NCI-H2227 (cell line): ENCODE results near the gene TSN.
"Not testable (repeated sequence)": the region's sequence is repeated elsewhere in the genome, so short reads cannot be mapped to it uniquely, and the experiment has no call there.

Source experiments
- DNase-seq: peaks from one replicate; lab custom pipeline; 2025; ENCODE audit not compliant: unreplicated experiment; lab: John Stamatoyannopoulos, UW

TSN gene

DNA sequence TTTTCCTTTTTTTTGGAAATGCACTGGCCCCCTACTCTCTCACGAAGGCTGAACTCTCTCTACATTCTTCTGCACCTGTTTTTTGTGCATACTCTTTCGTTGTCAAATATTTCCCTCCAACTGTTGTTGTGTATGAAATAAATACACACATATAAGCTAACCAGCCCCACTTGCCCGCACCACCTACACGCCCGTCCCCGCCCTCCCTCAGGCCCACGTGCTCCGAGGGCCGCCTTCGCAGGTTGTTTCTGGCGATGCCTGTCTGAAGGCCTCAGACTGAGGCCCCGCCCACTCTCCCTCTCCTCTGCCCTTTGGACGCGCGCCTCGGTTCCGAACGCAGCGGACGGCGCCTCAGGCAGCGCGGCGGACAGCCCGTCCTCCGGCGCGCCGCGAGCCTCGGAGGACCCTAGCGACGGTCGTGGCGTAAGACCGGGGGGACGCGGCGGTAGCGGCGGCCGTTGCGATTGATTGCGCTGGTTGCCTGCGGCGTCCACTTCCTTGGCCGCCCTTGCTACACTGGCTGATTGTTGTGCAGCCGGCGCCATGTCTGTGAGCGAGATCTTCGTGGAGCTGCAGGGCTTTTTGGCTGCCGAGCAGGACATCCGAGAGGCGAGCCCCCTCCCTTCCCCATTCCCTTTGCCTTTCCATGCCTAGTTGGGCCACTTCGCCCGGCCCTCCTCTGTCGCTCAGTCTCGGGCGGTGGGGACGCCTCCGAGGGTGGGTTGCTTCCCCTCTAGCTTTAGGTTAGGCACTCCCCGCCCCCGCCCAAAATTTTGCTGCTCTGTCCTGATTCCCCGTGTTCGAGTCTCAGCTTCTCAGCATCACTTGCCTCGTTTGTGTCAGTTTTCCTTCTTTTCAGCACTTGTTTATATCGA is at the start of gene TSN:
TSN (plus strand) TSS at position 415 of the 875 bp plus-strand sequence; CDS start at position 544, 129 bp downstream.
- DNase-seq, result peak; percentile 99

DNA sequence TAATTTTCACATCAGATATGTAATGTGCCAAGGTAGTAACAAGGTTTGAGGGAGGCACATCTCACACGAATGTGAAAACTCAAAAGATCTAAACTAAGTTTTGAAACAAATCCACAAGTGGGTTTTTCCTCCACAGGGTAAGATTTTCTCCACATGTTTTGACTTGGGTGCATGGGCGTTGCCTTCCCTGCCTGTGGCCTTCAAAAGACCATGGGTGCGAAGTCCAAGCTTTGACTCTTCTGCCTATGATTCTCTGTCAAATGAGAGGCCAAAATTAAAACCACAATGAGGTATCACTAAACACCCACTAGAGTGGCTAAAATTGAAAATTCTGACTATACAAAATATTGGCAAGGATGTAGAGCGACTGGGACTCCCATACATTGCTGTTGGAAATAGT is 49.5 kb upstream of the TSN start:
- DNase-seq, result no peak

DNA sequence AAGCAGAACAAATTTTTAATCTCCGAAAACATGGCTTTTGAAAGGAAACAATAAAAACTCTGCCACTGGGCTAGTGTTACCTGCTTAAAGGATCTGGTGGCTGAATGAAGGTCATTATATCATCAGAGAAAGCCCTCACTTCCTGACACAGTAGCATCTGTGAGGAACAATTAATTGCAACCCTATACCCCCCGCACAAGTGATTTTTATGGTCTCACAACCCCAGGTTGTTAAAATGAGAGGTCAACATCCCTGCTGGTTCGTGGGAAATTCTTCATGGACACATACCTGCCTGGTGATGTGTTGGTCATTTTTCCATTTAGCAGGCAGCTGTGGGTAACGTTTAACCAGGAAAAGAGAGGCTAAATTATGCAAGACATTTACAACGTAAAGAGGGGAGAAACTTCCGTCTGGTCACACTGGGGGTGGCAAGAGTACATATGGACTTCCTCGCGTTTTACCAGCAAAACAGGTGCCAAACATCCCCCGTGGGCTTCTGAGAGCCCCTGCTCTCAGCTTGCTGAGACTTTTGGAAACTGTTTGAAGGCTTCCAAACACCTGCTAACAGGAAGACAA is 48.0 kb upstream of the TSN start:
- DNase-seq, result no peak

DNA sequence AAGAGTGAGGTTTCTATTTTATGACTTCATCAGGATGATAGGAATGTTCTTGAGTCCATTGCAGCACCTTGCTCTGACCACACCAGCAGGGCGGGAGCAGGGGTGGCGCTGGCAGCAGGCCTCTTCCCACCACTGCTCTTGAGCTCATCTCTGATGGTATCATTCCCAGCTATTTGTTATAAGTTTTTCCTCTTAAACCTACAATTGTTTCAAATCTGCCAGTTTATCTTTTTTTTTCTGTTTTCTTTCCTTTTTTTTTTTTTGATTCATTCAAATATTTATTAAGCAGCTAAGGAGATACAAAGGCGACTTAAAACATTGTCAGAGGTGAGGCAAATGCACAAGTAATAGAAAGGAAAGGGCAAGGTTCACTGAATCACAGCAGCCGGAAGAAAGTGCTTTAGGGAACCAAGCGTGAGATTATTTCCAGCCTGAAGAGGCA is 47.5 kb upstream of the TSN start:
- no peak for DNase-seq

DNA sequence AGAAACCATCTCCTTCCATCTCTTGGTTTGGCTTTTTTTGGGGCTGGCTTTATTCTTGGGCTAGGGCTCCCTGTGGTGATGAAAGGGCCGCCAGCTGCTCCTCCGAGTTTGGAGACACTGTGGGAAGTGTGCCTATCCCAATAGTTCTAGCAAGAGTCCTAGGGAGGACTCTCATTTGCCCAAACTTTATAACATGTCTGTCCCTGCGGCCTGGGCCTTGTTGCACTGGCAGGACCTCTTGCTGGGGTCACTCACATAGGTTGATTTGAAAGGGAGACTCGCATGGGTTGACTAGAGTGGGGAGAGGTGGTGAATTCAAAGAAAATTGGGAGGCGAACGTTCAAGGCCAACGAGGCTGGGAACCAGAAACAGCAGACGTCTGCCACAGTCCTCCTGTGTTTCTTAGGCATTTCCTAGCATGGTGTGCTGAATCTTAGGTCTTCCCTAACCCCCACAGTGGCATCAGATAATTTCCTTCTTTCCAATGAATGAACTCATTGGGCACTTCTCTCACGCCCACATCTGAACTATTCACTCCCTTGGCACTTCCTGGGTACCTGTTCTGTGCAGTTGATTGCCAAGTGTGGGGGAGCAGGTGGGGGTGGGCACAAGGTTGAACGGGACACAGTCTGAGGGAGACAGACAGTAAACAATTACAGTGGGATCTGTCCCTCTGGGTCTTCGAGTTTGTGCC is 45.5 kb upstream of the TSN start:
- no peak for DNase-seq

DNA sequence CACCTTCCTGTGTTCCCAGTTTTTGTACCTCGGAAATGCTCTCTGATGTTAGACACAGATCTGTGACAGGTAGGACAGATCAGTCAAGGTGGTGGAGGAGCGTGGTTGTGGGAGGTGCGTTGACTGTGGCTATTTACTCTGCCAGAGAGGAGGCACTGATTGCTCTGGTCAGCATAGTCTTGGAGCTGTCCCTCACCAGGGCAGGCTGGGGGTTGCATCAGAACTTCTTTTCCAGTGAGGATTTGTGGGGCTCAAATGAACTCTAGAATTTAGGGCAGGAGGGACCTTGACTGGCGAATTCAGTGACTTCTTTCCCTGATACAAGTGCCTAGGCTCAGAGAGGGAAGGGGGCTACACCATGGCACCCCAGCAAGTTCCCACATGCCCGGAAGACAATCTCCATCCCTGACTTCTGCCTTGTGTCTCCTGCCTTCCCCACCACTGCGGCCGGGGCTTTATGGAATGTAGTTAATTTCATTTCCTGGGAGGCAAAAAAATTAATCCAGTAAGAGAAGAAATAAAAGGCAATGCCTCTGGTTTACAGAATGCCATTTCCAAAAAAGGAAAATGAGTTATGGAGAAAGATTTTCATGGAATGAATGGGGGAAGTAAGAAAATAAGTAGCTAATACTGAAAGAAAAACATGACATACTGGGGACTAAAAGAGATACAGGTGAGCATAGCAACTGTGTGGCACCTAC is 44.8 kb upstream of the TSN start:
- DNase-seq, result no peak

DNA sequence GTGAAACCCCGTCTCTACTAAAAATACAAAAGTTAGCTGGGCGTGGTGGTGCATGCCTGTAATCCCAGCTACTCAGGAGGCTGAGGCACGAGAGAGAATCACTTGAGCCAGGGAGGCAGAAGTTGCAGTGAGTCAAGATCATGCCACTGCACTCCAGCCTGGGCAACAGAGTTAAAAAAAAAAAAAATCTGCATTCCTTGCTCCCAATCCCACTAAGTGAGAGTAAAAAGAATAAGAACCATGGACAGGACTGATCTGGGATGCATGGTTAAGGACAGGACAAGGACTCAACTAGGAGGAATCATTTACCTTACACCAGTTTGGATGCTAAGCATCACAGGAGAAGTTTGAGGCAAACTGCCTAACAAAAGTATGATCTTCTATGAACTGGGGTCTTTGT is 44.0 kb upstream of the TSN start:
- not testable (repeated sequence) for DNase-seq

DNA sequence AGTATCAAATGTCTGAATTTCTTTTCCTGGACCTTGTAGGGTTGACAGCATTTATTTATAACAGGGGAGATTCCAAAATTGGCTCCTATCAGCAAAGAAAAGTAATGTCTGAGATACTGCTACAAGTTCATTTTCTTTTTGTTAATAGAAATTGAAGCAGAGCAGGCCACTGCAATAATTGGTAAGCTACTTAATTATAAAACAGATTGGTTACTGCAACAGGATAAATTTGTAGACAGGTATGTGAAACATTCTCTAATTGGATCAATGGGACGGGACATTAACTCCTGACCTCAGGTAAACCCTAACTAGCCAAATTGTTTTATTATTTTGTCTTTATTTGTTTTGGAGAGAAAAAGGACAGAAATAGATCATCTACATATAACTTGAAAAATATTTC is 39.3 kb upstream of the TSN start:
- no peak for DNase-seq

DNA sequence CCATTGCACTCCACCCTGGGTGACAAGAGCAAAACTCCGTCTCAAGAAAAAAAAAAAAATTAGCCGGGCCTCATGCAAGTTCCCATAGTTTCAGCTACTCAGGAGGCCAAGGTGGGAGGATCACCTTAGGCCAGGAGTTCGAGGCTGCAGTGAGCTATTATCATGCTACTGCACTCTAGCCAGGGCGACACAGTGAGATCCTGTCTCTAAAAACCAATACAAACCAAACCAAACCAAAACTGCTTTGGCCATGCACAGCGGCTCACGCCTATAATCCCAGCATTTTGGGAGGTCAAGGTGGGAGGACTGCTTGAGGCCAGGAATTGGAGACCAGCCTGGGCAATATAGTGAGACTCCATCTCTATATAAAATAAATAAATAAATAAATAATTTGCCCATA is 37.9 kb upstream of the TSN start:
- DNase-seq, result no peak

DNA sequence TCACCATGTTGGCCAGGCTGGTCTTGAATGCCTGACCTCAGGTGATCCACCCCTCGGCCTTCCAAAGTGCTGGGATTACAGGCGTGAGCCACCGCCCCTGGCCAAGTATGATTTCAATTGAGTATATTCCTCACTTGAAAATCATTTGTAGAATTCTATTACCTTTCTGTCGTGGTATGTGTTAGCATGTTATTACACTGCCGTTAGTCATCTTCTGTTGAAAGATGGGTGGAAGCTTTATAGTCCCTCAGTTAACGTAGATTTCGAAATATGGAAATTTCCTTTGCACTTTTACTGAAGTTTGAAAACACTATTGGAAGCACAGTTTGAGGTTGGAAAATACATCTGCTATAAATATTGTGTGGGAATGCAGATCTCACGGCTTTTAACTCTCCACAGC is 33.5 kb upstream of the TSN start:
- DNase-seq, result no peak

DNA sequence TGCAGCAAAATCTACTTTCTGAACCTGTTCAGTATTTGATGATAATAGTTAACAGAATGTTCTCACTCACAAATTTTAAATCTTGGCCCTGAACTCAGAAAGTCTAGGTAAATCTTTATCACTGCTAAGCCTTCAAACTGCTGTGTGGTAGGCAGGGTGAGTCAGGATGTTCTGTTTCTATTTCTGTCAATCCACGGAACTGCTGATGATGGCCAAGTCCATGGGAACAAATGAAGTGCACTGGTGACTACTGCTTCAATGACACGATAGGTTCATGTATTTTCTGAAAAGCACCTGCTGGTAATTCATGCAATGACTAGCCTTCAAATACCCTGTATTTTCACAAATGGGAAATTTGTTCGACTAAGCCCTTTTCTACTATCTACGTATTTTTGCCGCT is 33.0 kb upstream of the TSN start:
- no peak for DNase-seq

DNA sequence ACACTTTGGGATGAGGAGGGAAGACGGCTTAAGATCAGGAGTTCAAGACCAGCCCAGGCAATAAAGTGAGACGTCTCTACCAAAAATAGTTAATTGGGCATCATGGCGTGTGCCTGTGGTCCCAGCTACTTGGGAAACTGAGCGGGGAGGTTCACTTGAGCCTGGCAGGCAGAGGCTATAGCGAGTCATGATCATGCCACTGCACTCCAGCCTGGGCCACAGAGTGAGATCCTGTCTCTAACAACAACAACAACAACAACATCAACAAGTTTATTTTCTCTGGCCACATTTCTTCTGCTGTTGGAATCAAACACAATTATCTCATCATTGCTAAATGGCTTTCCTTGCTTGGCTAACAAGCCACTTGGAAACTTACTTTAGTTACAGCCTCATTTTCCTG is 32.1 kb upstream of the TSN start:
- no peak for DNase-seq

DNA sequence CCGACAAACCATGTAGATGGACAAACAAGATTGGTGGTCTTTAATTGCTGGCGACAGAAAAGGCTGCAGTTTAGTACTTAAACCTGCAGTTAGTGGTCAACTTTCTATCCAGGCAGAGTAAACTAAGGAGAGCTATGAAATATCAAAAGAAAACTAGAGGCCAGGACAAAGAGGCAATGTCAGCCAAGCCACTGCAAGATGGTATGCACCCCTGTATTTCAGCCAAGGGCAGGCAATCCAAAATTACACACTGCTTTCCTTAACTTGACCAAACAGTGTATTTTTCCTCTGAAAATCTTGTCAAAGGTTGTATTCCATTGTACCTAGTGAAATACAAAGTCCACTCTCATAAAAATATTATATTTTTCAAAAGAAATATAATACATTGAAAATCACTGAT is 28.1 kb upstream of the TSN start:
- no peak for DNase-seq

DNA sequence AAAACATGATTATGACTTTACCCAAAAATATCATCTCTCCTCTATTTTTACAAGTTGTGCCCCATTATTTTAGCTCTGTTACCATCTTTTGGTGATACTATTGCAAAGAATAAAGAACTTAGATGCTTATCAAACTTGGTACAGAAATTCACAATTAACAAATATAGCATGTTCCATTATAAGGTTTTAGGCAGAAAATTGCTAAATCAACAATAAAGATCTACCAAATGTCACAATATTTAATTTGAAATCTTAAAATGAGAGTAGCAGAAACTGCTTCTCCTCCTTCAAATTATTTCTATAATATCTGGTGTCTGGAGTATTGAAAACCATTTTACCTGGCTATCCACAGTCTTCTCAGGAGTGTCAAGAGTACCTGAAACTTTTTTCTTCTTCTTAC is 27.5 kb upstream of the TSN start:
- DNase-seq, result no peak

DNA sequence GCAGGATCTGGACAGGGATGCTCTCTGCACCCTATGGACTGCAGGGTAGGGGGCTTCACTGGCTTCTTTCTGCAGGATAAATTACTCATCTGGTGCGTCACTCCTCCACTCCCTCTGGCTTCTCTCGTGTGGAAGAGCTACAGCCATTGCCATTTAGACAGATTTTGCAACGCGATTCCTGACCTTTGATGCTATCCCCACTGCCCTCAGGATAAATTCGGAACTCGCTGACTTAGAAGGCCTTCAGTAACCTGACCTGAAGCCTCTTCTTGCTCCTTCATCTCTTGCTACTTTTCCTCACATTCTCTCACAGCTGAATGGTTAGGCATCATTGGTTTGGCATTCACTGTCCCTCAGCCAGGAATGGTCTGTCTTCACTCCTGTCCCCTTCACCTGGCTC is 24.1 kb upstream of the TSN start:
- DNase-seq, result no peak

DNA sequence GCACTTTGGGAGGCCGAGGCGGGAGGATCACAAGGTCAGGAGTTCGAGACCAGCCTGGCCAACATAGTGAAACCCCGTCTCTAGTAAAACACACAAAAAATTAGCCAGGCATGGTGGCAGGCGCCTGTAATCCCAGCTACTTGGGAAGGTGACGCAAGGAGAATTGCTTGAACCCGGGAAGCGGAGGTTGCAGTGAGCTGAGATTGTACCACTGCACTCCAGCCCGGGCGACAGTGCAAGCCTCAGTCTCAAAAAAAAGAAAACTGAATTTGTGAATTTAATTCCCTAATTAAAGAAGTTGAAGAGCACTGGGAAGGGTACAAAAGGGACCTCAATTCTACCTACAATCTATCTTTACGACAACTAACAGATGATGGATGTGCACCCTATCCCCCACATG is 20.9 kb upstream of the TSN start:
- not testable (repeated sequence) for DNase-seq

DNA sequence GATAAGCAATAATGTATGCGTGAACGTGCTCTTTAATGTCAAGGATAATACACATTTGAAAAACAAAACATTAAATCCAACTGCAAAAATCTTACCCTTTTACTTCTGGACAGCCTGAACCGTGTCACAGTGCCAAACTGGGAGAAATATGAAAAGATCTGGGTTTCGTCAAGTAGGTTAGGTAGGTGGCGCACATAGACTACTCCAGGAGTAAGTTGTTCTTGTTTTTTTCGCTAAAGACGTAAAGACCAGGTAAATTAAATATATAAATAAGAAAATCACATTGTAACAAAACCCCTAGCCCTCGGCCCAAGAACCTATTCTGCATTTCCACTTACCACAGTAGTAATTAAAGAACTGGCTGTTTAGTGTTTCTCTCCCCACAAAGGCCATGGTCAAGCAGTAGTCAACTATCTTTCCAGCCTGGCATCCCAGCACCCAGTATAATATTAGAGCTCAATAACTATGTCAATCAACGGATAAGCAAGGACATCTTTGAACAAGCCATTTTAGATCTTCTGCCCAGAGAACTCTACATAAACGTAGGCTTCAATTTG is 19.9 kb upstream of the TSN start:
- DNase-seq, result no peak

DNA sequence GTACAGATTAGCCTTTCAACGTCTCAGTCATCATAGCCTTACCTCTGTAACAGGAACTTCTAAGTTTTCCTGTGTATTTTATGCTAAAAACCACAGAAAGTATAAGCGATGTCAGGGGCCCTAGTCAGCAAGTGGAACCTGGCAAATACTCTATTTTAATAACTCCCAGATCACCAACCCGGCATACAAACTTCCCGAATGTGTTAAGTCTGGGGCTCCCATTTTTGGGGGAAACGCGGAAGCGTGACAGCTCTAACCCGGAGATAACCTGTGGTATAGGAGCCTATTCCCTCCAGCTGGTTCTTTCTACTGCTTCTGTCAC is 19.4 kb upstream of the TSN start:
- no peak for DNase-seq

DNA sequence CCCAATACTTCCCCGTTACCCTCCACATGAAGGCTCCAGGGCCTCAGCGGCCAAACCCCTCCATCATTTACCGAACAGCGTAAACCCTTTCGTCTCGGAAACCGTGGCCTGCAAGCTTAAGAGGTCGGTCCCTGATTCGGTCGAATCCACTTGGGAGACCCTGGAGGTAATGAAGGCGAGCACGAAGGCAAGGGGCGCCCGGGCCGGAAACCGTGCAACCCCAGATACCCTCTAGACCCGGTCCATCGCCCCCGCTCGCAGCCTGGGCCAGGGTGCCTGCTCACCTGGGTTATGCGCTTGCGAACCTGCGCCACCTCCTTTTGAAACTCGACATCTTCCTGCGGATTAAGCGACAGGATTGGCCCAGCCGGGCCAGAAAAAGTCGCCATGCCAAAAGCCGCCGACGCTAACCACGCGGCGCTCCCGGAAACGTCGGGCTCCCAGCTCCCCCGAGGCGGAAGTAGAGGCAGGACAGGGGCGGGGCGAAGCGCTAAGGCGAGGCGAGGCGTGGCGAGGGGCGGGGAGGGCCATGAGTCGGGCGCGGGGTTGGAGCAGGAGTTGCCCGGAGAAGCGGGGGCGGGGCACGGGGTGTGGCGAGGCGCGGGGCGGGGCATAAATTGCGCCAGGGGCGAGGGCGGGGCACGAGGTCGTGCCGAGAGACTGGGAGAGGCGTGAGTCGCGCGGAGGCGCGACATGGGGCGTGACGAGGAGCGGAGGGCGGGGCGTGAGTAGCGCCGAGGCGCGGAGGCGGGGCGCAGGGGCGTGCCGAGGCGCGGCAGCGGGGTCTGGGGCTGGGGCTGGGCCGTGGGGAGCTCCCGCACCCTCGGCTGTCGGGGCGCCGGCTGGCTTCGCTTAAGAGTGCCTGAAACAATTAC is 18.8 kb upstream of the TSN start, which contains the start of gene NIFK:
NIFK (minus strand) TSS at position 414 of the 875 bp plus-strand sequence; CDS start at position 389, 25 bp downstream.
- DNase-seq, result peak; percentile 99

DNA sequence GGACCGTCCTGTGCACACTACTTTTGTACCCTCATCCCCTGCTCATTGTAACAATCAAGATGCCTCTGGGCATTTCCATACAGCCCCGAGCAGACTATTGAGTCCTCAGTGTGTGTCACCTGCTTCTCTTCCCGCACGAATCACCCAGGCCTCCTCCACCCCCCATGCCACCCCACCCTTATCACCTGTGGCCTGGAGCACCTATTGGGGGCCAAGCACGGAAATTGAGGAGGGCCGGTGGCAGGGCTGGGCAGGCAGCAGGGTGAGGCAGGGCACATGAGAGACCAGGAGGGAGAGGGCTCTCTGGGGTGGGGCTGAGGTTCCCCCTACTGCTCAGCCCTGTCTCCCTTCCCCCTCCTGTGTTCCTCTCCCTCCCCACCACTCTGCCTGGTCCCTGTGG is 14.5 kb upstream of the TSN start:
- no peak for DNase-seq
